Effector memory CD4-positive, alpha-beta T cell (primary cell): ENCODE data around the gene SLC9C2.
"Not testable (repeated sequence)": the region's sequence is repeated elsewhere in the genome, so short reads cannot be mapped to it uniquely, and the experiment has no call there.

Source experiments
- DNase-seq, 3 donors: peaks; one replicate each; pipeline ENCODE4 v3.0.0-alpha.2; 2020
- H3K27ac ChIP-seq: 2 replicates; pipeline ENCODE4 v1.7.0; 2013; ENCODE audit warnings: mild to moderate bottlenecking, low read length, moderate library complexity; ENCODE audit not compliant: insufficient read depth, poor library complexity, severe bottlenecking
- H3K27me3 ChIP-seq: replicated peaks from 2 replicates; pipeline ENCODE4 v1.7.0; 2013; ENCODE audit warnings: mild to moderate bottlenecking, low read length; ENCODE audit not compliant: insufficient read depth, control insufficient read depth, poor library complexity, severe bottlenecking
- H3K36me3 ChIP-seq: 2 replicates; pipeline ENCODE4 v1.7.0; 2013; ENCODE audit warnings: mild to moderate bottlenecking, low read length, moderate library complexity; ENCODE audit not compliant: control insufficient read depth, insufficient read depth
- H3K4me1 ChIP-seq: 2 replicates; pipeline ENCODE4 v1.7.0; 2013; ENCODE audit warnings: low read length, mild to moderate bottlenecking; ENCODE audit not compliant: control insufficient read depth, insufficient read depth, poor library complexity, severe bottlenecking
- H3K4me3 ChIP-seq: 2 replicates; pipeline ENCODE4 v1.7.0; 2013; ENCODE audit warnings: low read length, low read depth, mild to moderate bottlenecking; ENCODE audit not compliant: insufficient read depth, poor library complexity, severe bottlenecking
- H3K9me3 ChIP-seq: 2 replicates; pipeline ENCODE4 v1.7.0; 2013; ENCODE audit warnings: mild to moderate bottlenecking, low read length, moderate library complexity; ENCODE audit not compliant: control insufficient read depth
- total RNA-seq, 3 donors: gene quantifications; one replicate each; lab custom pipeline; 2026; lab: John Stamatoyannopoulos, UW

Gene SLC9C2, protein sequence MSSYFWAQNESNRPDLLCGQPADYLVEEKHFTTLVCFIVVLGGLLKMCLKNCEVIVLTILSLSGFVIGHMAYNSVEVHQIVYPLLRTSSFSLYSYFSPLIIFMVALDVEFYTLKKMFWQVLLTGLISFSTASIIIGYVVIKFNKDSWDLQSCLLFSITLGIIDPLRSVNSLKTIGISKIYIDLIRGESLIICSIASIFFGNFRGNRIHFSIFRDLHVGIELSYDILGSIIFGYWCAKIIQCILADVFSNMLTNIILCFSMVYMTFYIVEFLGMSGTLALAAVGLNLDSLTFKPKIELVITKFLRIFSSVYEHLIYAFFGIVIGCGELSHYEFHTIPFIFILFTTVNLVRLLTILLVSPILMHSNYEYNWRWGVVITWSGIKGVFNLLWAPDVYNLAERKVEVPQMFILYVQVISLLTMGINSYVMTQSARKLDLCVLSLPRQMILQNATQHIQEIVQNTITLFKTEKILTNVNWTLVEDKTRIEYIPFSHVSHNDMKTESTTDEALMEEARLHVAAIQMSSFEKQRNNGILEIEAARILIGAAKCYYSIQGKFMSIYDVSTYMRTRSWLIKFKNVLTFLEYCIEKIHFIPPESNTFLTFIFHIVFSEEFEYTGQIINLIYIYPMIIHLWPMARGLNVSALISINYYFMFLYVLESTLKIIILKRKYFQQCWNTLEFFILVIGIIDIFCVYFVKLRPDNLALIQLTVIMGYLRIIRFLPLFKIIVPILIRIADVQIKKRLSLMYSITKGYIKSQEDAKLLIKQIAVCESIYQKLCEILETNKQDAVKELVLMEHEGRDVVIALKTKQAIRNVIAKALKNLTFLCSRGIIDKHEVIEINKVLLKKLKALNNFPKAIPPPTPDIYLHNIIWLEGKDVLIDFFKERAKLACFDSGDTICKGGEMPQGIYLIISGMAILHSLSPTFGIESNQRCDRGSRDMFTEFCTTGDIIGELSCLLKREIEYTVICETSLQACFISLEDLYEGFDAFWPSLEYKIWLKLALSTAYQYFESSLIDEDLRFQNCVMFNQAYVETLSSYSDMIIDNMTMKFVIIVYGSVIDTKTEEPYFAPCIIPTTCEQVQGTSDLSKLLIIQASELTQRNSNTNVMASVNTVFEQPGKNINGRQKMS
- total RNA-seq: 0 reads per million in 3 donors

DNA sequence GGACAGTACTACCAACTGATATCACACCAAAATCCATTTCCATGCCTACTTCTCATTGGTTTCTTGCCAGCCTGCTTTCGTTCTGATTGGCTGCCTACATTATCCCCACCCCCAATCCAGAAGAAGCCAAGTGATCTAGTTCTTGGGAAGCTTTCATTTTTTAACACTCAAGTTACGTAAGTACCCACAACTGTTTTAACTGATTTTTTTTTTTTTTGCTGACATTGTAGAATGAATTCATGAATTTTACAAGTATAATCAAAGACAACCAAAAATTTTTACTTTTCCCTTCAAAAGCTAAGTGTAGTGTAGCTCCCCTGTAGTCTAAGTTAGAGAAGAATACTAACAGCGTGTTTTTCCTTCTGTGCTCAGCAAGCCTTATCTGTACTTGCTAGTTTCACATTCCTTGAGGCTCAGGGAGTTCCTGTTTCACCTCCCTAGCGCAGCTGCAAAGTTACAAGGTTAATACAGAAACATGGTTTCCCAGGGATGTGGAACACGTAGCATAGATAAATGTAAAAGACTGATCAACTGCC, at the start of gene SLC9C2:
TSS of gene SLC9C2 (minus strand) at position 17 of the 536 bp plus-strand sequence. CDS start 1,296 bp downstream, outside the sequence.
- no peak within 1 kb of the TSS for H3K4me3 ChIP-seq
- no peaks in the 10 kb centered on the region for H3K9me3 ChIP-seq
- no peaks in the 10 kb centered on the region for H3K27me3 ChIP-seq
- H3K36me3 ChIP-seq: no peaks in the 10 kb centered on the region
- H3K27ac ChIP-seq: no peak within 1 kb of the TSS
- DNase-seq: no peak
- H3K4me1 ChIP-seq: no peaks in the 10 kb centered on the region

DNA sequence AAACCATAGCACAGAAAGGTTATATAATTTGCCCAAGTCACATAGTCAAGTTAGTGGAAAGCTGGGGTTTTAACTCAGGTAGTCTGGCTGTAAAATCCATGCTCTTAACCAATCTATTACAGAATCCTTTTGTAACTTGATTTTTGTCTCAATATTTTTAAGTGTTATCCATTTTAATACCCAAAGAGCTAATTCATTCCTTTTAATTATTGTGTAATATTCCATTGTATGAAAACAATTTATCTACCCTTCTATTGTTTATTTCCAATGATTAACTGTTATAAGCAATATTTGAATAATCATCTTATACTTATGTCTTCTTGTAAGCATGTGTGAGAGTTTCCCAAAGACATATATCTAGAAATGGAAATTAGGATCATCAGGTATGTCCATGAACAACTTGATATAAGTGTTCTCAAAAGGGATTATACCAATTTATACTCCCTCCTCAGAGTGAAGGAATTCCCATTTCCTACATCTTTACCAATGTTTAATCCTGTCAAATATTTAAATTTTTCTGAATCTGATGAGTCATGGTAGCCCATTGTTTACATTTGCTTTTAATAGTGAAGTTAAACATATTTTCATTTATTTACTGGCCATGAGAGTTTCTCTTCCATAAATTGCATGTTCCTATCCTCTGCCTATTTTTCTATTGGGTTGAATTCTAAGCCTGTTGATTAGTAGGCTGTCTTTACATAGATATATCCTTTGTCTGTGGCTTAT, 46.2 kb upstream of the SLC9C2 start:
- Histone ChIP-seq H3K4me1 (no peaks in the 10 kb centered on the region), H3K36me3 (no peaks in the 10 kb centered on the region), H3K9me3 (no peaks in the 10 kb centered on the region), H3K4me3 (no peak overlapping the region), H3K27me3 (no peaks in the 10 kb centered on the region), H3K27ac (no peak overlapping the region)
- DNase-seq: no peak

DNA sequence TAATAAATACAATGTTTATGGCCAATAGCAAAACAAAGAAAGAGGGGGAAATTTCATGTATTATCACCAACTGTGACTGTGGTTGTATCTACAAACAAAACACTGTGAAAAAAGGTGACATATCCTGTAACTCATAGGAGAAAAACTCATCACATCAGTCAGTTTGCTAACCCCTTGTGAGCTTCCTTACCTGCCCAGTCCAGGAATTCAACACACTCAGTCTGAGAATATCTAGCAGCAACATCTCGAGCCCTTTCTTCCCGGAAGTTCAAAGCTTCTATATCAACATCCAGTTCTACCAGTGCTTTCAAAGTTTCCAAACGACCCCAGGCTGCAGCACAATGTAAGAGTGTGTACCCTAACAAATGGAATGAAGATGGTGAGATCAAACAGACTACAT, 43.8 kb upstream of the SLC9C2 start:
- H3K4me1 ChIP-seq: no peaks in the 10 kb centered on the region
- H3K4me3 ChIP-seq: no peak overlapping the region
- H3K27ac ChIP-seq: no peak overlapping the region
- H3K36me3 ChIP-seq: no peaks in the 10 kb centered on the region
- no peaks in the 10 kb centered on the region for H3K27me3 ChIP-seq
- no peaks in the 10 kb centered on the region for H3K9me3 ChIP-seq
- no peak for DNase-seq

DNA sequence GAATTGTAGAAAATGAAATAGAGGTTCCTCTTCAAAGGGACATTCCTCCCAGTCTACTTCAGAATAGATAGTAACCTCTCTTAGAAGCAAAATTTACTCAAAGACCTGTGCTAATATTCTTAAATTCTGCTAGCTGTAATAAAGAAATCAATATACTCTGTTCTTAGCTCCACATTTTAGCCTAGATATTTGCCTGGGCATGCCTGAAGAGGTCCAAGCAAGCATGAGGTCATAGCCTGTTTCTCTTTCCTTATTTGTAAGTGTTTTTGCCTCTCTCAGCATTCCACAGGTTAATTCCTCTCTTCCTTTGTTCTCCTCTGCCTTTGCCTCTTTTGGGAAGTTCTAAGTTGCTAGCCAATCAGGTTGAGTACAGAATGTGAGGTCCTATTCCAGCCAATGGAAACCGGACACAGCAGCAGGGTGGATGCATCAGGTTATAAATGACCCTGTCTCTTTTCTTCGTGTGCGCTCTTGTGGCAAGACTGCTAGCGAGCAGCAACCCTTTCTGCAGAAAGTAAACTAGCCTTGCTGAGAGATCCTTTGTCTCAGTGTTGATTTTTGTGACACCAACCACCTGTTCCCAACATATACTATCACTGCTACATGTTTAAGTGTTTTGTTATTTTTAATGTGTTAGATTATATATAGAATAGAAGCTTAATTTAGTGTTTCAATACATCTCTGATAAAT, 39.7 kb upstream of the SLC9C2 start:
- DNase-seq, H3K27me3 ChIP-seq, H3K27ac ChIP-seq, H3K4me3 ChIP-seq, H3K9me3 ChIP-seq, H3K36me3 ChIP-seq, H3K4me1 ChIP-seq: not testable (repeated sequence)

DNA sequence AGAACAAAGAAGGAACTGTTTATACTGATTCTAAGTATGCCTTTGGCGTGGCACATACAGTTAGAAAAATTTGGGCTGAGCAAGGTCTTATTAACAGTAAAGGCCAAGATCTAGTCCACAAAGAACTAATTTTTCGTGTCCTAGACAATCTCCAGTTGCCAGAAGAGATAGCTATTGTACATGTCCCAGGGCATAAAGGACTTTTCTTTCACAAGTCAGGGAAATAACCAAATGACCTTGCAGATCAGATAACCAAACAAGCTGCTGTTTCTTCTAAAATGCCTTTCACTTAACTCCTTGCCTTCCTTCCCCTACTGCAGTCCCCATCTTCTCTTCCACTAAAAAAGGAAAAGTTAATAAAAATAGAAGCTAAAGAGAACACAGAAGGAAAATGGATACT, 36.2 kb upstream of the SLC9C2 start:
- no peak overlapping the region for H3K27ac ChIP-seq

DNA sequence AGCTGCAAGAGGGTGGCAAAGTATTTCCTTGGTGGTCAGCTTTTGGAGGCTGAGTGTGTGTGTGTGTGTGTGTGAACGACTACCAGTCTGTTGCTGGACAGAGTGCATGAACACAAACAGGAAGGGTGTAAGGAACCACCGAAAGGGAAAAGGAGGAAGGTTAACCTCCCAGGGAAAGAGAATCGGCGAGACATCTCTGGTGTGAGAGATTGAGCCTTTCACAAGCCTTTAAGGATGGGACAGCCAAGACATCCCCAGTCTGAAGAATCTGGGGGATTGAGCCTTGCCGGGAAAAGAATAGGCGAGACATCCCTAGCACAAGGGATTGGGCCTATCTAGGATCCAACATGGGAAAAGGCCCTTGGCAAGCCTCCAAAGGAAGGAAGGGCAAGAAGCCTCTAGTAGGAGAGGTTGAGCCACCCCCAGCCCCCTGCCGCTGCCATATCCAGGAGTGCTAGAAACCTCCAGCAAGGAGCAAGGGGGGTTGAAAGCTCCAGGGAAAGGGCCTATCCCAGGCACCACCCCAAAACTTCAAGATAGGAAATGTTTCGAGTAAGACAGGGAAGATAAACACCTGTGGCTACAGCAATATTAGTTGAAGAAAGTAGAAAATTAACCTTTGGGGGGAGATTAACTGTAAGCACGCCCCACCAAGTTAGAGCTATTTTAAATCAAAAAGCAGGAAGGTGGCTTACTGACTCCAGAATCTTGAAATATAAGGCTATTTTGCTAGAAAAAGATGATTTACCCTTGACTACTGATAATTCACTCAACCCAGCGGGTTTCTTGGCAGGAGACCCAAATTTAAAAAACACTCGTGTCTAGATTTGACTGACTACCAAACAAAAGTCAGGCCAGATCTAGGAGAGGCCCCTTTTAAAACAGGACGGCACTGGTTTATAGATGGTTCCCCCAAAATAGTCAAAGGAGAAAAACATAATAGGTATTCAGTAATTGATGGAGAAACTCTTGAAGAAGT, 35.5 kb upstream of the SLC9C2 start:
- no peaks in the 10 kb centered on the region for H3K27me3 ChIP-seq

More for the DNA sequence above, 36.2 kb upstream of the SLC9C2 start:
- H3K4me3 ChIP-seq: no peak overlapping the region
- no peaks in the 10 kb centered on the region for H3K9me3 ChIP-seq
- no peaks in the 10 kb centered on the region for H3K27me3 ChIP-seq
- H3K4me1 ChIP-seq: no peaks in the 10 kb centered on the region
- DNase-seq: no peak
- H3K36me3 ChIP-seq: no peaks in the 10 kb centered on the region

DNA sequence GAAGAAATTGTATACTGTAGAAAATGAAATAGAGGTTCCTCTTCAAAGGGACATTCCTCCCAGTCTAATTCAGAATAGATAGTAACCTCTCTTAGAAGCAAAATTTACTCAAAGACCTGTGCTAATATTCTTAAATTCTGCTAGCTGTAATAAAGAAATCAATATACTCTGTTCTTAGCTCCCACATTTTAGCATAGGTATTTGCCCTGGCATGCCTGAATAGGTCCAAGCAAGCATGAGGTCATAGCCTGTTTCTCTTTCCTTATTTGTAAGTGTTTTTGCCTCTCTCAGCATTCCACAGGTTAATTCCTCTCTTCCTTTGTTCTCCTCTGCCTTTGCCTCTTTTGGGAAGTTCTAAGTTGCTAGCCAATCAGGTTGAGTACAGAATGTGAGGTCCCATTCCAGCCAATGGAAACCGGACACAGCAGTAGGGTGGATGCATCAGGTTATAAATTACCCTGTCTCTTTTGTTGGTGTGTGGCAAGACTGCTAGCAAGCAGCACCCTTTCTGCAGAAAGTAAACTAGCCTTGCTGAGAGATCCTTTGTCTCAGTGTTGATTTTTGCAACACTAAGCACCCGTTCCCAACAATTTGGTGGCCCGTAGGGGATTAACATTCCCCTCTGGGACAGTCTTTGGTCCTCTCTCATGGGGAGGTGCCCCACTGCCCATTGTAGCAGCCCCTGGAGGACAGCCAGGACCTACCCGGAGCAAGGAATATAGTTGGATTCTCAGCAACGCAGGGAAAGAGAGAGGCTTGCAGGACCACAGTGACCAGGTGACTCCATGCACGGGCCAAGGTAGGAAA, 34.6 kb upstream of the SLC9C2 start:
- DNase-seq, H3K9me3 ChIP-seq, H3K4me1 ChIP-seq, H3K27ac ChIP-seq, H3K36me3 ChIP-seq, H3K4me3 ChIP-seq, H3K27me3 ChIP-seq: not testable (repeated sequence)

More for the DNA sequence above, 35.5 kb upstream of the SLC9C2 start:
- no peak for DNase-seq
- no peak overlapping the region for H3K4me3 ChIP-seq
- H3K4me1 ChIP-seq: no peaks in the 10 kb centered on the region
- no peak overlapping the region for H3K27ac ChIP-seq
- H3K9me3 ChIP-seq: no peaks in the 10 kb centered on the region
- H3K36me3 ChIP-seq: no peaks in the 10 kb centered on the region

DNA sequence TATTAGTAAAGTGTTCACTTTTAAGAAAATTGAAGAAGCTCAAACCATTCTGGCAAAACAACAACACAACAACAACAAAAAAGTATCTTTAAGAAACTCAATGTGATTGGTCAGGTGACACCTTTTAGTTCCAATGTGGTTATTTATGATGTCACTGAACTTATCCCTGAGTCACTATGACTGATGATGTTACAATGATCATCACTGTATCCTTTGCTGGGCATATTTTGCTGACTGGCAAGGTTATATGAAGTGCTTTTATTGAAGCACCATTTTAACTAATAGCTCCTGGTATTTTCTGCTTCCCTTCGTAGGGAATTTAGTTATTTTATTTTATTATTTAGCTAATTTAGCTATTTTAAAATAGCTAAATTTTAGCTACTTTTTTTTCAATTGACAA, 32.2 kb upstream of the SLC9C2 start, which contains the start of gene TEX50:
TSS of gene TEX50 (plus strand) at position 223 of the 400 bp plus-strand sequence. CDS start 184 bp downstream, outside the sequence.
- Histone ChIP-seq H3K4me1 (no peaks in the 10 kb centered on the region), H3K36me3 (no peaks in the 10 kb centered on the region), H3K9me3 (no peaks in the 10 kb centered on the region), H3K4me3 (no peak within 1 kb of the TSS), H3K27me3 (no peaks in the 10 kb centered on the region), H3K27ac (no peak within 1 kb of the TSS)
- no peak for DNase-seq
